A549 (cell line): ENCODE measurements around the gene MTMR11. TPM values are rescaled to one million over a fixed set of nuclear protein-coding genes. Genes with fewer than 3 reads are reported as not detected.
A peak's percentile ranks its signal among the peaks of the same experiment; 100 is the strongest.

Experiments used
- ATAC-seq, 2 experiments: fragments of 200-7000 bp in 1 of 2; fragments of >200 bp in 1 of 2; cut with Nextera tagmentation in 1 of 2; cut with Tn5 transposase in 1 of 2; 3 replicates each; pipeline versions ENCODE4 v1.8.0 to v1.9.1; 2018 to 2020; ENCODE audit warnings: mild to moderate bottlenecking in 1 of 2, moderate library complexity in 1 of 2
- CTCF ChIA-PET: fragments of 300-600 bp; sonication (Branson Sonifier 250); formaldehyde crosslinking; extraction: SDS; loops from one replicate; lab custom pipeline; 2021; ENCODE audit warnings: antibody characterized with exemption, inconsistent platforms; lab: Yijun Ruan, JAX
- POLR2A ChIA-PET: fragments of 350-600 bp; formaldehyde crosslinking; extraction: SDS; loops from one replicate; lab custom pipeline; 2021; ENCODE audit warnings: antibody characterized with exemption, inconsistent platforms; lab: Yijun Ruan, JAX
- DNase-seq, 2 experiments: peaks; one replicate each; pipeline versions ENCODE4 v3.0.0 to v3.0.0-alpha.2; 2011 to 2016; ENCODE audit warnings: low read depth in 1 of 2, low spot score in 1 of 2
- FAIRE-seq: peaks from 2 replicates; lab custom pipeline; 2011; peaks lifted over from hg19 to GRCh38; lab: Jason Lieb, UNC
- H3K27ac ChIP-seq, 2 experiments: fragments of >200 bp; sonication (Bioruptor Twin); formaldehyde crosslinking; 3 replicates each; pipeline ENCODE4 v1.5.1; 2016 to 2017
- H3K4me1 ChIP-seq: fragments of >200 bp; sonication (Bioruptor Twin); formaldehyde crosslinking; 3 replicates; pipeline ENCODE4 v1.6.1; 2016
- H3K4me2 ChIP-seq: fragments of >200 bp; sonication (Bioruptor Twin); formaldehyde crosslinking; 3 replicates; pipeline ENCODE4 v1.6.1; 2016
- H3K4me3 ChIP-seq: fragments of >200 bp; sonication (Bioruptor Twin); formaldehyde crosslinking; 3 replicates; pipeline ENCODE4 v1.5.1; 2016
- H3K9me3 ChIP-seq: fragments of >200 bp; sonication (Bioruptor Twin); formaldehyde crosslinking; 3 replicates; pipeline ENCODE4 v1.6.1; 2016
- BHLHE40 ChIP-seq: IDR thresholded peaks from 2 replicates; pipeline ENCODE4 v1.6.1; 2012; ENCODE audit warnings: low read depth, low read length, inconsistent platforms
- EHF ChIP-seq: fragments of 250-450 bp; sonication (Bioruptor Pico); IDR thresholded peaks from 2 replicates; pipeline ENCODE4 v1.5.0; 2020; ENCODE audit warnings: mild to moderate bottlenecking
- EHMT2 ChIP-seq: fragments of 200-600 bp; sonication (generic); IDR thresholded peaks from 2 replicates; pipeline ENCODE4 v1.6.1; 2016; ENCODE audit warnings: antibody characterized with exemption, low read depth, mild to moderate bottlenecking, moderate library complexity
- ESRRA ChIP-seq: fragments of 150-350 bp; IDR thresholded peaks from 2 replicates; pipeline ENCODE4 v1.6.1; 2014; ENCODE audit warnings: mild to moderate bottlenecking, low read length, borderline replicate concordance
- FOSB ChIP-seq: fragments of 250-450 bp; sonication (Bioruptor Pico); IDR thresholded peaks from 2 replicates; pipeline ENCODE4 v1.5.0; 2020; ENCODE audit warnings: mild to moderate bottlenecking, moderate library complexity
- FOSL2 ChIP-seq, 2 experiments: fragments of 450-650 bp in 1 of 2; fragments of >200 bp in 1 of 2; sonication (Bioruptor Twin) in 1 of 2; formaldehyde crosslinking; IDR thresholded peaks; 2 replicates each; pipeline versions ENCODE4 v1.5.0 to v1.6.1; 2016 to 2020; ENCODE audit warnings: mild to moderate bottlenecking in 1 of 2, moderate library complexity in 1 of 2
- HEYL ChIP-seq: fragments of 250-450 bp; sonication (Bioruptor Pico); IDR thresholded peaks from 2 replicates; pipeline ENCODE4 v1.8.0; 2021; ENCODE audit warnings: mild to moderate bottlenecking, moderate library complexity
- HOXA7 ChIP-seq: fragments of 250-450 bp; sonication (Bioruptor Pico); IDR thresholded peaks from 2 replicates; pipeline ENCODE4 v1.5.0; 2020; ENCODE audit warnings: mild to moderate bottlenecking, moderate library complexity
- KDM1A ChIP-seq: fragments of 200-600 bp; sonication (generic); IDR thresholded peaks from 2 replicates; pipeline ENCODE4 v1.6.1; 2016; ENCODE audit warnings: low read depth, mild to moderate bottlenecking
- MAFK ChIP-seq: fragments of 450-650 bp; IDR thresholded peaks from 2 replicates; pipeline ENCODE4 v1.6.1; 2014; ENCODE audit not compliant: partially characterized antibody
- MYC ChIP-seq: IDR thresholded peaks from 2 replicates; pipeline ENCODE4 v1.6.1; 2012; ENCODE audit warnings: mild to moderate bottlenecking, inconsistent platforms, low read length, improper control_type of control experiment, borderline replicate concordance
- NFE2L2 ChIP-seq: fragments of 150-350 bp; conservative IDR thresholded peaks from 2 replicates; pipeline ENCODE4 v1.6.1; 2014; ENCODE audit warnings: low read length
- POLR2AphosphoS2 ChIP-seq: conservative IDR thresholded peaks from 2 replicates; pipeline ENCODE4 v1.6.1; 2012; ENCODE audit warnings: low read length, improper control_type of control experiment, inconsistent platforms
- RAD21 ChIP-seq, 2 experiments: fragments of >200 bp in 1 of 2; sonication (Bioruptor Twin) in 1 of 2; formaldehyde crosslinking in 1 of 2; IDR thresholded peaks in 1 of 2; conservative IDR thresholded peaks in 1 of 2; 2 replicates in 1 of 2; 3 replicates in 1 of 2; pipeline ENCODE4 v1.6.1; 2012 to 2018; ENCODE audit warnings: inconsistent platforms in 1 of 2
- RARB ChIP-seq: fragments of 250-450 bp; sonication (Bioruptor Pico); IDR thresholded peaks from 2 replicates; pipeline ENCODE4 v1.8.0; 2021; ENCODE audit warnings: mild to moderate bottlenecking, moderate library complexity
- RFX5 ChIP-seq: fragments of 450-650 bp; IDR thresholded peaks from 2 replicates; pipeline ENCODE4 v1.7.1; 2014; ENCODE audit warnings: antibody characterized with exemption, mild to moderate bottlenecking, moderate library complexity
- SMC3 ChIP-seq: fragments of >200 bp; sonication (Bioruptor Twin); formaldehyde crosslinking; IDR thresholded peaks from 3 replicates; pipeline ENCODE4 v1.6.1; 2018; ENCODE audit warnings: inconsistent platforms
- SREBF2 ChIP-seq: fragments of 450-650 bp; IDR thresholded peaks from 2 replicates; pipeline ENCODE4 v1.6.1; 2014; ENCODE audit warnings: mild to moderate bottlenecking, moderate library complexity
- TFCP2L1 ChIP-seq: fragments of 250-450 bp; sonication (Bioruptor Pico); IDR thresholded peaks from 2 replicates; pipeline ENCODE4 v1.5.0; 2021; ENCODE audit warnings: mild to moderate bottlenecking
- TP53 ChIP-seq: fragments of 250-450 bp; sonication (Bioruptor Pico); IDR thresholded peaks from 2 replicates; pipeline ENCODE4 v1.5.0; 2021; ENCODE audit warnings: mild to moderate bottlenecking, moderate library complexity
- ZNF302 ChIP-seq: fragments of 250-450 bp; sonication (Bioruptor Pico); IDR thresholded peaks from 2 replicates; pipeline ENCODE4 v1.9.0; 2021; ENCODE audit warnings: inconsistent platforms, mild to moderate bottlenecking, moderate library complexity
- ZSCAN20 ChIP-seq: fragments of 250-450 bp; sonication (Bioruptor Pico); IDR thresholded peaks from 2 replicates; pipeline ENCODE4 v1.8.0; 2022; ENCODE audit warnings: mild to moderate bottlenecking, moderate library complexity
- WGBS: methylation state at CpG from one replicate; pipeline ENCODE4 v1.1.6; 2017; ENCODE audit errors: missing lambda C conversion rate; 5-methylcytosine and 5-hydroxymethylcytosine counted together
- polyA plus RNA-seq, 4 experiments: library from polyadenylated mRNA; depleted of rRNA in 3 of 4; stranded (reverse); fragments of >200 nt; fragmentation: RNase III in 1 of 4; extraction: RNeasy Plus Mini Kit Qiagen cat#74134 plus additional on column Dnase treatment in 1 of 4; gene quantifications; 2 replicates in 3 of 4; 3 replicates in 1 of 4; pipeline ENCODE4 v1.2.3, GENCODE V29; 2011 to 2017
- TF ChIP-seq, protein P1 (sequence below): fragments of 450-650 bp; IDR thresholded peaks from 2 replicates; pipeline ENCODE4 v1.6.1; 2014; ENCODE audit warnings: antibody characterized with exemption
- TF ChIP-seq, protein P2 (sequence below): fragments of 250-450 bp; sonication (Bioruptor Pico); IDR thresholded peaks from 2 replicates; pipeline ENCODE4 v1.5.0; 2020; ENCODE audit warnings: low read depth, mild to moderate bottlenecking, moderate library complexity
- TF ChIP-seq, protein P3 (sequence below): IDR thresholded peaks from 2 replicates; pipeline ENCODE4 v1.6.1; 2012
- TF ChIP-seq, protein P4 (sequence below): fragments of 150-350 bp; IDR thresholded peaks from 2 replicates; pipeline ENCODE4 v1.6.1; 2014; ENCODE audit warnings: low read depth, mild to moderate bottlenecking, low read length
- TF ChIP-seq, protein P5 (sequence below): IDR thresholded peaks from 2 replicates; pipeline ENCODE4 v1.6.1; 2012
- TF ChIP-seq, protein P6 (sequence below): fragments of >200 bp; sonication (Bioruptor Twin); formaldehyde crosslinking; IDR thresholded peaks from 3 replicates; pipeline ENCODE4 v1.6.1; 2016
- TF ChIP-seq, protein P7 (sequence below): fragments of >200 bp; sonication (Bioruptor Twin); formaldehyde crosslinking; IDR thresholded peaks from 2 replicates; pipeline ENCODE4 v1.6.1; 2016
- TF ChIP-seq, protein P8 (sequence below): fragments of >200 bp; sonication (Bioruptor Twin); formaldehyde crosslinking; IDR thresholded peaks from 3 replicates; pipeline ENCODE4 v1.5.1; 2016
- TF ChIP-seq, protein P9 (sequence below): IDR thresholded peaks from 2 replicates; pipeline ENCODE4 v1.6.1; 2012; ENCODE audit warnings: low read depth, borderline replicate concordance

Gene MTMR11
- polyA plus RNA-seq, 2 of the 4 experiments (the other 2 are of a cell fraction), result 16.2 to 31.2 TPM

DNA sequence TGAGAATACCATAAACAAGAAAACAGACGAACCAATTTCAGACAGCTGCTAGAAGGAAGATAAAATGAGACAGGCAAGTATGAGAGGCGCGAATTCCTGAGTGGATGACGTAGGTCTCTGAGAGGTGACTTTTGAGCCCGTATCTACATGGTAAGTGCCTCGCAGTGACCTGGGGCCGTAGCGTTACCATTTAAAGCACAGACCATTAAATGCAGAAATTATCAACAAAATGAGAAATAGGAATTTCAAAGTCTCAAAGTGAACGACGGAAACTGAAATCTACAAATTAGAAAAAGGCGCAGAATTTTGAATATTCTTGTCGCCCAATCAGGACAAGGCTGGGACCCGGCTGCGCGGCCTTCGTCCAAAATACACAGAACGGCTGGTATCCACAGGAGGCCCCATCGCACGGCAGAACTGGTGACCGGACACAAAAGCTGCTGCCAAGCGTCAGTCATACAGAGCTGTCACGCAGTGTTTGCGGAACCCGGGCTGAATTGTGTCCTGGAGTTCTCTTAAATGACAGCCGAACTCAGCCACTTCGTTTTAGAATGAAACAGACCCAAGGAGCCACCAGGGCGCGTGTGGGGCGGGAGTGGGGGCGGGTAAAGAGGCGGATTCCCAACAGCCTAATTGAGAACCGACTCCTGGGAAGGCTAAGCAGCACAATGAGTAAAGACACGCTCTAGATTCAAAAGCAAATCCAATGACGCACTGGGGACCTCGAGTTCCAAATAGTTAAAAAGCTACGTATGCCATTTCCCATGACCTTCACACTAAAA, 51.1 kb downstream of the MTMR11 start:
- DNase-seq (peak; percentile 62 to 88), FAIRE-seq (no peak), ATAC-seq (peak; percentile 45 to 63)
- under 1% methylated on average over 28 of the region's 36 CpGs for WGBS
- H3K27ac ChIP-seq, result peak overlapping the region; percentile 72 to 94
- ChIA-PET POLR2A (interaction anchor here (1.7 to 4.8 kb wide), 9 partner anchors 8 to 302 kb away, joined by 11 to 70 read pairs (median 28); partner anchors contain the start of genes BOLA1, MTMR11, OTUD7B and SF3B4), CTCF (interaction anchor here (0.7 to 2.9 kb wide), 4 partner anchors 42 to 302 kb away, joined by 3 to 16 read pairs (median 4); no protein-coding TSS in a partner anchor)
- peaks cover 22% of the 10 kb centered on the region for H3K4me1 ChIP-seq
- no peaks in the 10 kb centered on the region for H3K9me3 ChIP-seq
- H3K4me3 ChIP-seq, result peak overlapping the region; percentile 54
- peak overlapping the region; percentile 85 for H3K4me2 ChIP-seq
- TF ChIP-seq, protein P1, sequence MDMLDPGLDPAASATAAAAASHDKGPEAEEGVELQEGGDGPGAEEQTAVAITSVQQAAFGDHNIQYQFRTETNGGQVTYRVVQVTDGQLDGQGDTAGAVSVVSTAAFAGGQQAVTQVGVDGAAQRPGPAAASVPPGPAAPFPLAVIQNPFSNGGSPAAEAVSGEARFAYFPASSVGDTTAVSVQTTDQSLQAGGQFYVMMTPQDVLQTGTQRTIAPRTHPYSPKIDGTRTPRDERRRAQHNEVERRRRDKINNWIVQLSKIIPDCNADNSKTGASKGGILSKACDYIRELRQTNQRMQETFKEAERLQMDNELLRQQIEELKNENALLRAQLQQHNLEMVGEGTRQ, result no peak
- TF ChIP-seq, protein P2, sequence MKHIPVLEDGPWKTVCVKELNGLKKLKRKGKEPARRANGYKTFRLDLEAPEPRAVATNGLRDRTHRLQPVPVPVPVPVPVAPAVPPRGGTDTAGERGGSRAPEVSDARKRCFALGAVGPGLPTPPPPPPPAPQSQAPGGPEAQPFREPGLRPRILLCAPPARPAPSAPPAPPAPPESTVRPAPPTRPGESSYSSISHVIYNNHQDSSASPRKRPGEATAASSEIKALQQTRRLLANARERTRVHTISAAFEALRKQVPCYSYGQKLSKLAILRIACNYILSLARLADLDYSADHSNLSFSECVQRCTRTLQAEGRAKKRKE (CRISPR knock-in tag), result peak; percentile 56; the same call in 1 of the 2 replicates
- TF ChIP-seq FOSL2 (IDR thresholded peaks at IDR 0.05) (no peak), FOSL2 (CRISPR knock-in tag; IDR thresholded peaks at IDR 0.05) (peak; percentile 14; the same call in 1 of the 2 replicates), EHF (CRISPR knock-in tag) (peak; percentile 46; the same call in 1 of the 2 replicates), TP53 (CRISPR knock-in tag) (peak; percentile 86; the same call in 1 of the 2 replicates), NFE2L2 (0 out of 2 replicates have a peak, but pooled peaks have one; percentile 2), BHLHE40 (no peak), EHMT2 (no peak), RARB (peak; percentile 89), MYC (no peak), ZSCAN20 (CRISPR knock-in tag) (no peak), SMC3 (no peak), SREBF2 (no peak), ZNF302 (no peak), POLR2AphosphoS2 (no peak; the same call in 1 of the 2 replicates), ESRRA (no peak), TFCP2L1 (CRISPR knock-in tag) (peak; percentile 94), KDM1A (no peak), RFX5 (no peak), HEYL (CRISPR knock-in tag) (no peak), FOSB (CRISPR knock-in tag) (peak; percentile 98), MAFK (no peak), RAD21 (conservative IDR thresholded peaks at IDR 0.05 in 1 of 2, IDR thresholded peaks at IDR 0.05 in 1 of 2) (no peak), HOXA7 (CRISPR knock-in tag) (peak; percentile 96)
- TF ChIP-seq, protein P3, sequence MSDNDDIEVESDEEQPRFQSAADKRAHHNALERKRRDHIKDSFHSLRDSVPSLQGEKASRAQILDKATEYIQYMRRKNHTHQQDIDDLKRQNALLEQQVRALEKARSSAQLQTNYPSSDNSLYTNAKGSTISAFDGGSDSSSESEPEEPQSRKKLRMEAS, result peak; percentile 29; the same call in 1 of the 2 replicates
- TF ChIP-seq, protein P4, sequence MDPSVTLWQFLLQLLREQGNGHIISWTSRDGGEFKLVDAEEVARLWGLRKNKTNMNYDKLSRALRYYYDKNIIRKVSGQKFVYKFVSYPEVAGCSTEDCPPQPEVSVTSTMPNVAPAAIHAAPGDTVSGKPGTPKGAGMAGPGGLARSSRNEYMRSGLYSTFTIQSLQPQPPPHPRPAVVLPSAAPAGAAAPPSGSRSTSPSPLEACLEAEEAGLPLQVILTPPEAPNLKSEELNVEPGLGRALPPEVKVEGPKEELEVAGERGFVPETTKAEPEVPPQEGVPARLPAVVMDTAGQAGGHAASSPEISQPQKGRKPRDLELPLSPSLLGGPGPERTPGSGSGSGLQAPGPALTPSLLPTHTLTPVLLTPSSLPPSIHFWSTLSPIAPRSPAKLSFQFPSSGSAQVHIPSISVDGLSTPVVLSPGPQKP, result no peak
- TF ChIP-seq, protein P5, sequence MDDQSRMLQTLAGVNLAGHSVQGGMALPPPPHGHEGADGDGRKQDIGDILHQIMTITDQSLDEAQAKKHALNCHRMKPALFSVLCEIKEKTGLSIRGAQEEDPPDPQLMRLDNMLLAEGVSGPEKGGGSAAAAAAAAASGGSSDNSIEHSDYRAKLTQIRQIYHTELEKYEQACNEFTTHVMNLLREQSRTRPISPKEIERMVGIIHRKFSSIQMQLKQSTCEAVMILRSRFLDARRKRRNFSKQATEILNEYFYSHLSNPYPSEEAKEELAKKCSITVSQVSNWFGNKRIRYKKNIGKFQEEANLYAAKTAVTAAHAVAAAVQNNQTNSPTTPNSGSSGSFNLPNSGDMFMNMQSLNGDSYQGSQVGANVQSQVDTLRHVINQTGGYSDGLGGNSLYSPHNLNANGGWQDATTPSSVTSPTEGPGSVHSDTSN, result 0 out of 2 replicates have a peak, but pooled peaks have one; percentile 37
- TF ChIP-seq, protein P6, sequence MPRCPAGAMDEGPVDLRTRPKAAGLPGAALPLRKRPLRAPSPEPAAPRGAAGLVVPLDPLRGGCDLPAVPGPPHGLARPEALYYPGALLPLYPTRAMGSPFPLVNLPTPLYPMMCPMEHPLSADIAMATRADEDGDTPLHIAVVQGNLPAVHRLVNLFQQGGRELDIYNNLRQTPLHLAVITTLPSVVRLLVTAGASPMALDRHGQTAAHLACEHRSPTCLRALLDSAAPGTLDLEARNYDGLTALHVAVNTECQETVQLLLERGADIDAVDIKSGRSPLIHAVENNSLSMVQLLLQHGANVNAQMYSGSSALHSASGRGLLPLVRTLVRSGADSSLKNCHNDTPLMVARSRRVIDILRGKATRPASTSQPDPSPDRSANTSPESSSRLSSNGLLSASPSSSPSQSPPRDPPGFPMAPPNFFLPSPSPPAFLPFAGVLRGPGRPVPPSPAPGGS, result peak; percentile 60; the same call in 2 of the 3 replicates
- TF ChIP-seq, protein P7, sequence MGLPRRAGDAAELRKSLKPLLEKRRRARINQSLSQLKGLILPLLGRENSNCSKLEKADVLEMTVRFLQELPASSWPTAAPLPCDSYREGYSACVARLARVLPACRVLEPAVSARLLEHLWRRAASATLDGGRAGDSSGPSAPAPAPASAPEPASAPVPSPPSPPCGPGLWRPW, result no peak
- TF ChIP-seq, protein P8, sequence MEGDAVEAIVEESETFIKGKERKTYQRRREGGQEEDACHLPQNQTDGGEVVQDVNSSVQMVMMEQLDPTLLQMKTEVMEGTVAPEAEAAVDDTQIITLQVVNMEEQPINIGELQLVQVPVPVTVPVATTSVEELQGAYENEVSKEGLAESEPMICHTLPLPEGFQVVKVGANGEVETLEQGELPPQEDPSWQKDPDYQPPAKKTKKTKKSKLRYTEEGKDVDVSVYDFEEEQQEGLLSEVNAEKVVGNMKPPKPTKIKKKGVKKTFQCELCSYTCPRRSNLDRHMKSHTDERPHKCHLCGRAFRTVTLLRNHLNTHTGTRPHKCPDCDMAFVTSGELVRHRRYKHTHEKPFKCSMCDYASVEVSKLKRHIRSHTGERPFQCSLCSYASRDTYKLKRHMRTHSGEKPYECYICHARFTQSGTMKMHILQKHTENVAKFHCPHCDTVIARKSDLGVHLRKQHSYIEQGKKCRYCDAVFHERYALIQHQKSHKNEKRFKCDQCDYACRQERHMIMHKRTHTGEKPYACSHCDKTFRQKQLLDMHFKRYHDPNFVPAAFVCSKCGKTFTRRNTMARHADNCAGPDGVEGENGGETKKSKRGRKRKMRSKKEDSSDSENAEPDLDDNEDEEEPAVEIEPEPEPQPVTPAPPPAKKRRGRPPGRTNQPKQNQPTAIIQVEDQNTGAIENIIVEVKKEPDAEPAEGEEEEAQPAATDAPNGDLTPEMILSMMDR, result no peak; the same call in 2 of the 3 replicates
- TF ChIP-seq, protein P9, sequence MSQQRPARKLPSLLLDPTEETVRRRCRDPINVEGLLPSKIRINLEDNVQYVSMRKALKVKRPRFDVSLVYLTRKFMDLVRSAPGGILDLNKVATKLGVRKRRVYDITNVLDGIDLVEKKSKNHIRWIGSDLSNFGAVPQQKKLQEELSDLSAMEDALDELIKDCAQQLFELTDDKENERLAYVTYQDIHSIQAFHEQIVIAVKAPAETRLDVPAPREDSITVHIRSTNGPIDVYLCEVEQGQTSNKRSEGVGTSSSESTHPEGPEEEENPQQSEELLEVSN, result no peak
